Hepatocyte (in vitro differentiated cells): ENCODE results near the gene TNFAIP2. TPM values are rescaled to one million over a fixed set of nuclear protein-coding genes. Genes with fewer than 3 reads are reported as not detected.
A peak's percentile ranks its signal among the peaks of the same experiment; 100 is the strongest.

Source experiments
- DNase-seq: peaks from one replicate; pipeline ENCODE4 v3.0.0-alpha.2; 2016; ENCODE audit warnings: low spot score
- H2AFZ ChIP-seq: fragments of 200-600 bp; sonication (generic); 2 replicates; pipeline ENCODE4 v1.6.0; 2016; ENCODE audit warnings: antibody characterized with exemption, mild to moderate bottlenecking
- H3K27ac ChIP-seq: fragments of 200-600 bp; sonication (generic); 2 replicates; pipeline ENCODE4 v1.5.1; 2016; ENCODE audit warnings: mild to moderate bottlenecking
- H3K27me3 ChIP-seq: fragments of 200-600 bp; sonication (generic); 2 replicates; pipeline ENCODE4 v1.6.1; 2016
- H3K36me3 ChIP-seq: fragments of 200-600 bp; sonication (generic); replicated peaks from 2 replicates; pipeline ENCODE4 v1.5.1; 2016; ENCODE audit warnings: low read depth; ENCODE audit not compliant: insufficient read depth
- H3K4me1 ChIP-seq: fragments of 200-600 bp; sonication (generic); 2 replicates; pipeline ENCODE4 v1.5.1; 2016; ENCODE audit warnings: mild to moderate bottlenecking, moderate library complexity; ENCODE audit not compliant: insufficient read depth
- H3K4me2 ChIP-seq: fragments of 200-600 bp; sonication (generic); 2 replicates; pipeline ENCODE4 v1.6.0; 2016
- H3K4me3 ChIP-seq: fragments of 200-600 bp; sonication (generic); 2 replicates; pipeline ENCODE4 v1.5.1; 2016; ENCODE audit warnings: mild to moderate bottlenecking
- H3K79me2 ChIP-seq: fragments of 200-600 bp; sonication (generic); 2 replicates; pipeline ENCODE4 v1.6.0; 2017; ENCODE audit warnings: mild to moderate bottlenecking
- H3K9me2 ChIP-seq: fragments of 200-600 bp; sonication (generic); replicated peaks from 2 replicates; pipeline ENCODE4 v1.6.0; 2017; ENCODE audit warnings: mild to moderate bottlenecking; ENCODE audit not compliant: insufficient read depth
- H3K9me3 ChIP-seq: fragments of 200-600 bp; sonication (generic); 2 replicates; pipeline ENCODE4 v1.5.1; 2016; ENCODE audit warnings: low read depth, mild to moderate bottlenecking
- H4K20me1 ChIP-seq: fragments of 200-600 bp; sonication (generic); 2 replicates; pipeline ENCODE4 v1.6.0; 2016; ENCODE audit warnings: mild to moderate bottlenecking; ENCODE audit not compliant: insufficient read depth, poor library complexity, severe bottlenecking
- CTCF ChIP-seq: fragments of 200-600 bp; sonication (generic); IDR thresholded peaks from 2 replicates; pipeline ENCODE4 v1.5.1; 2016; ENCODE audit warnings: antibody characterized with exemption, mild to moderate bottlenecking; ENCODE audit not compliant: poor library complexity
- EZH2 ChIP-seq: fragments of 200-600 bp; sonication (generic); IDR thresholded peaks from 2 replicates; pipeline ENCODE4 v1.6.1; 2016; ENCODE audit warnings: antibody characterized with exemption, mild to moderate bottlenecking, borderline replicate concordance
- EZH2phosphoT487 ChIP-seq: fragments of 200-600 bp; sonication (generic); IDR thresholded peaks from one replicate; pipeline ENCODE4 v1.6.1; 2018; ENCODE audit warnings: antibody characterized with exemption, mild to moderate bottlenecking, low read depth, moderate library complexity; ENCODE audit not compliant: unreplicated experiment, severe bottlenecking
- WGBS: methylation state at CpG from one replicate; pipeline ENCODE4 v1.1.6; 2016; ENCODE audit warnings: low lambda C conversion rate; ENCODE audit errors: missing lambda C conversion rate; 5-methylcytosine and 5-hydroxymethylcytosine counted together
- polyA plus RNA-seq: library from polyadenylated mRNA; unstranded; fragments of >200 nt; fragmentation: Nextera tagmentation; extraction: Ambion mirVana; gene quantifications from 2 replicates; pipeline ENCODE4 v1.2.1, GENCODE V29; 2016
- total RNA-seq: library from RNA; depleted of rRNA; stranded (reverse); fragments of >200 nt; gene quantifications from 2 replicates; pipeline ENCODE4 v1.2.3, GENCODE V29; 2014

Gene TNFAIP2
- total and polyA plus RNA-seq, 2 experiments from 2014 or later = 14.2 to 16.0 TPM

GRCh38 chr14:103142721-103143302 lies 19.6 kb downstream of the TNFAIP2 start:
- no peaks in the 10 kb centered on the region for H3K27me3 ChIP-seq
- DNase-seq = no peak
- peaks cover 20% of the 10 kb centered on the region for H3K4me1 ChIP-seq
- H3K79me2 ChIP-seq = no peaks in the 10 kb centered on the region
- no peak overlapping the region for H2AFZ ChIP-seq
- H4K20me1 ChIP-seq = no peaks in the 10 kb centered on the region
- H3K4me3 ChIP-seq = no peak overlapping the region
- no peaks in the 10 kb centered on the region for H3K36me3 ChIP-seq
- no peak overlapping the region for H3K4me2 ChIP-seq
- H3K9me3 ChIP-seq = no peaks in the 10 kb centered on the region
- TF ChIP-seq CTCF = no peak
- TF ChIP-seq EZH2phosphoT487 = no peak
- no peak for TF ChIP-seq EZH2
- no peak overlapping the region for H3K27ac ChIP-seq
- H3K9me2 ChIP-seq = no peaks in the 10 kb centered on the region
- 74% methylated on average over 5 of the region's 5 CpGs for WGBS

- H3K27me3 ChIP-seq = no peaks in the 10 kb centered on the region
- no peak overlapping the region for H2AFZ ChIP-seq
- H3K79me2 ChIP-seq = no peaks in the 10 kb centered on the region
- no peaks in the 10 kb centered on the region for H3K36me3 ChIP-seq
- H3K4me3 ChIP-seq = no peak overlapping the region
- TF ChIP-seq EZH2 = no peak
- no peak for TF ChIP-seq EZH2phosphoT487
- no peak for TF ChIP-seq CTCF
- H3K27ac ChIP-seq = peak overlapping the region; percentile 23
- WGBS = 53% methylated on average over 6 of the region's 6 CpGs
- peaks cover 14% of the 10 kb centered on the region for H3K4me1 ChIP-seq
- H4K20me1 ChIP-seq = no peaks in the 10 kb centered on the region
- no peak overlapping the region for H3K4me2 ChIP-seq
- no peak for DNase-seq
- no peaks in the 10 kb centered on the region for H3K9me3 ChIP-seq
- no peaks in the 10 kb centered on the region for H3K9me2 ChIP-seq
These were observed 20.2 kb downstream of the TNFAIP2 start for GRCh38 chr14:103143506-103143905.

- Histone ChIP-seq H3K27me3 (no peaks in the 10 kb centered on the region), H3K9me3 (no peaks in the 10 kb centered on the region), H3K4me3 (no peak overlapping the region), H3K27ac (peak overlapping the region; percentile 37), H3K36me3 (no peaks in the 10 kb centered on the region), H2AFZ (no peak overlapping the region), H3K4me1 (peaks cover 8% of the 10 kb centered on the region), H3K79me2 (no peaks in the 10 kb centered on the region), H3K4me2 (no peak overlapping the region), H3K9me2 (no peaks in the 10 kb centered on the region), H4K20me1 (no peaks in the 10 kb centered on the region)
- peak; percentile 53 for DNase-seq
- 55% methylated on average over 4 of the region's 4 CpGs for WGBS
- TF ChIP-seq EZH2 (no peak), EZH2phosphoT487 (no peak), CTCF (no peak)
These were observed 20.8 kb downstream of the TNFAIP2 start for GRCh38 chr14:103144085-103144484.
